NCI-H1092 (cell line): ENCODE measurements around the gene ULK2.

Experiments
- DNase-seq: peaks from one replicate; lab custom pipeline; 2025; lab: John Stamatoyannopoulos, UW

Gene ULK2

GRCh38 chr17:19726631-19727376 is 140.9 kb downstream of the ULK2 start:
- no peak for DNase-seq

DNA sequence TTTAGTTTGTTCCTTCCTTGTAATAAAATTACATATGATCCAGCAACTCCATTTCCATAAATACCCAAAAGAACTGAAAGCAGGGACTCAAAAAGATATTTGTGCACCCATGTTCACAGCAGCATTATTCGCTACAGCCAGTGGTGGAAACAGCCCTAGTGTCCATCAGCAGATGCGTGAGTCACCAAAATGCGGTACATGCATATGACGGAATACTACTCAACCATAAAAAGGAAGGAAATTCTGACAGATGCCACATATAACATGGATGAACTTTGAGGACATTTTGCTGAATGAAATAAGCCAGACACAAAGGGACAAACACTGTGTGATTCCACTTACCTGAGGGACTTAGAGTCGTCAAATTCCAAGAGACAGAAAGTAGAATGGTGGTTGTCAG is 142.2 kb downstream of the ULK2 start:
- DNase-seq = no peak

DNA sequence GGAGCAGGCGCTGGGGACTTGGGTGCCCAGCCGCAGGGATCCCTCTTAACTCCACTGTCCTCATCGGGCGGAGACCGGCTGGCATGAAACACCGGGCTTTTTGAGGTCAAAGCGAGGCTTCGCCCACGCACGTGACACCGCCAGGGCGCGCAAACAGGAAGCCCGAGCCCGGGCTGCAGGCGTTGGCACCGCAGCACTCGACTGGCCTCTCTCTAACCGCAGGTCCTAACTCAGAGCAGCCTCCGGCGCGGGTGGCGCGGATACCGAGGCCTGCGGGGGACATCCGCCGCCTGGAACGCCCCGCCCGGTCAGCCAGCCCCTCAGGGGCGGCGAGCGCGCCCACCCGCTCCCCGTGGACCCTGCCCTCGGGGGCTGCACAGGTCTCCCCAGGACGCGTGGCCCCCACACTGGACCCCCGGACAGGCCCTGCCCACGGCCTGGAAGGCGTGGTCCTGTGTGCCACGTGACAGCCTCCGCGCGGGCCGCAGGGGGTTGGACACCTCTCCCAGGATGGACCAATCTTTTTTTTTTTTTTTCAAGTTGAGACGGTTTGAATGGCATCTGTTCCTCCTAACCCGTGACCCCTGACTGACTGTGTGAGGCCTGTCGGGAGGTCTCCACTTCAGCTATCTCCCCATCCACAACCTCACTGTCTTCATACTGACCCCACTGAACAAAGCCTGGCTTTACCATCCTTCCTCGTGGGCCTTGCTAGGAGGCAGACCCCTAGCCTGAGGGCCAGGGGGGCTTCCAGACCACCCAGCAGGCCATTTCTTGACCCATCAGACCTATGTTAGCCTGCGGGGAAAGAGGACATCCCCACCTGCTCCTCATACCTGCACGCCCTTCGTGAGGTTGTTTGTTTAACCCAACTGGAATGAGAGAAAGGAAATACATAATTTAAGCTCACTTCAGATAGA is 143.0 kb downstream of the ULK2 start:
- DNase-seq = no peak

- DNase-seq = no peak
Measured at GRCh38 chr17:19723964-19724363, 143.8 kb downstream of the ULK2 start.
